CD4-positive, alpha-beta T cell treated with Interferon gamma for 1 hour (primary cell): Measurements from ENCODE around the gene SIRT1.
A peak's percentile ranks its signal among the peaks of the same experiment; 100 is the strongest.
"Not testable (repeated sequence)": the region's sequence is repeated elsewhere in the genome, so short reads cannot be mapped to it uniquely, and the experiment has no call there.

ENCODE experiments used
- DNase-seq: peaks from one replicate; pipeline ENCODE4 v3.0.0-alpha.2; 2020

The SIRT1 gene

GRCh38 chr10:67877421-67877820, 7.0 kb upstream of the SIRT1 start:
- not testable (repeated sequence) for DNase-seq

GRCh38 chr10:67878133-67878532, 6.3 kb upstream of the SIRT1 start:
- no peak for DNase-seq

- no peak for DNase-seq
Observed at GRCh38 chr10:67883710-67884312, 645 bp upstream of the SIRT1 start.

- peak; percentile 79 for DNase-seq
Observed at GRCh38 chr10:67884842-67885670, 600 bp downstream of the SIRT1 start.

GRCh38 chr10:67893637-67894036, 9.2 kb downstream of the SIRT1 start:
- no peak for DNase-seq

- DNase-seq: no peak
Observed at GRCh38 chr10:67903581-67903980, 19.1 kb downstream of the SIRT1 start.

- DNase-seq: no peak
Observed at GRCh38 chr10:67912331-67912946, 28.0 kb downstream of the SIRT1 start.

- DNase-seq: no peak
Observed at GRCh38 chr10:67914777-67915340, 30.4 kb downstream of the SIRT1 start.

- DNase-seq: no peak
Observed at GRCh38 chr10:67917169-67917568, 32.7 kb downstream of the SIRT1 start.

DNA sequence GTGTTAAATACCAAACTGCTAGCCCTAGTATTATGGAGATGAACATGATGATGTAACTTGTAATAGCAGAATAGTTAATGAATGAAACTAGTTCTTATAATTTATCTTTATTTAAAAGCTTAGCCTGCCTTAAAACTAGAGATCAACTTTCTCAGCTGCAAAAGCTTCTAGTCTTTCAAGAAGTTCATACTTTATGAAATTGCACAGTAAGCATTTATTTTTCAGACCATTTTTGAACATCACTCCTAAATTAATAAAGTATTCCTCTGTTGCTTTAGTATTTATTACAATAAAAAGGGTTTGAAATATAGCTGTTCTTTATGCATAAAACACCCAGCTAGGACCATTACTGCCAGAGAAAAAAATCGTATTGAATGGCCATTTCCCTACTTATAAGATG, 33.2 kb downstream of the SIRT1 start:
- DNase-seq: no peak

GRCh38 chr10:67921065-67921464, 36.6 kb downstream of the SIRT1 start:
- DNase-seq: no peak

GRCh38 chr10:67923551-67923950, 39.1 kb downstream of the SIRT1 start:
- DNase-seq: no peak

DNA sequence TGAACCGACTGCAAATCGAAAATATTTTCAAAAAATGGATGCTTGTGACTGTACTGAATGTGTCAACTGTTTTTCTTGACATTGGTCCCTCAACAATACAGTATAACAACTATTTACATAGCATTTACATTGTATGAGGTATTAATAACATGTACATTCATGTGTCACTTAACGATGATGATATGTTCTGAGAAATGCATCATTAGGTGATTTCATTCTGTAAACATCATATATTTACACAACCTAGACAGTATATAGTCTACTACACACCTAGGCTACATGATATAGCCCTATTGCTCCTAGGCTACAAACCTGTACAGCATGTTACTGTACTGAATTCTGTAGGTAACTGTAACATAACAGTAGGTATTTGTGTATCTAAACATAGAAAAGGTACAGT, 39.7 kb downstream of the SIRT1 start:
- no peak for DNase-seq

- DNase-seq: no peak
Observed at GRCh38 chr10:67925449-67926005, 41.1 kb downstream of the SIRT1 start.

DNA sequence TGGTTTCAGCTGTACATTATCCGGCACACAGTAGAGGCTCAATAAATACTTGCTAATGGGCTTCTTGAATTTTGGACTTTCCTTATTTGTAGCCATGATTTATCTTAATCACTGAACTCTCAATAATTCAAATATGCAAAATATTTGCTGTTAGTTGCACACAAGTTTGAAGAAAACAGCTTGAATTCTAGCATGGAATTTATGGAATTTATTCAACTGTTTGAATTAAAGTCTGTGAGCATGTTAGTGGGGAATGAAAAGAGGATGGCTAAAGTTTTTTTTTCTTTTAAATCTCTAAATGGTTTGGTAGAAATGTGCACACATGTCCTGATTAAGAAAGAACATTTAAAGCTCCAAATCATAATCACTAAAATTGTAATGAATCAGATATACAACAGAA, 42.5 kb downstream of the SIRT1 start:
- no peak for DNase-seq

- DNase-seq: no peak
Observed at GRCh38 chr10:67933199-67933598, 48.7 kb downstream of the SIRT1 start.

DNA sequence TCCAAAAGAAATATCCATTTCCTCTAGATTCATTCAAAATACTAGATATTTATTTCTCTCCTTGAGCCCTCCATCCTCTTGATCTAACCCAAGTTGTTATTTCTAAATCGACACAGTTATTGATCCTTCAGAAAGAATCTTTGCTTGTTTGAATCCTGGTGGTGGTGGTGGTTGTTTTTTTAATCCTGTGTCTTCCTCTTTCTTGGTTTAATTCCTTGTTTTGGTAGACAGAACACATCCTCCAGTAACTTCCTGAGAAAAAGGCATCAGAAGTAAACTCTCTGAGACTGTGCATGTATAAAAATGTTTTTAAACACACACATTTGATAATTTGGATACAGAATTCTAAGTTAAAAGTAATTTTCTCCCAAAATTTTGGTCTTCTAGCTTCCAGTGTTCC, 49.9 kb downstream of the SIRT1 start:
- no peak for DNase-seq

DNA sequence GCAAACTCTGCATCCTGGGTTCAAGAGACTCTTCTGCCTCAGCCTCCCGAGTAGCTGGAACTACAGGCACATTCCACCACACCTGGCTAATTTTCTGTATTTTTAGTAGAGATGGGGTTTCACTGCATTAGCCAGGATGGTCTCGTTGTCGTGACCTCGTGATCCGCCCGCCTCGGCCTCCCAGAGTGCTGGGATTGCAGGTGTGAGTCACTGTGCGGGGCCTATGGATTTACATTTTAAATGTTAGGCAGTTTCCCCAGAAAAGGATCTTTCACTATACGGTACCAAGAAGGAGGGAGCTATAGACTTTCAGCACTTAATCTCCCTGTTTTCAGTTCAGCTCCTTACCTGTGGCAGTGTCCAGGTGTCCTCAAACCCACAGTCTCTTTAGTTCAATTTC, 50.8 kb downstream of the SIRT1 start:
- no peak for DNase-seq

DNA sequence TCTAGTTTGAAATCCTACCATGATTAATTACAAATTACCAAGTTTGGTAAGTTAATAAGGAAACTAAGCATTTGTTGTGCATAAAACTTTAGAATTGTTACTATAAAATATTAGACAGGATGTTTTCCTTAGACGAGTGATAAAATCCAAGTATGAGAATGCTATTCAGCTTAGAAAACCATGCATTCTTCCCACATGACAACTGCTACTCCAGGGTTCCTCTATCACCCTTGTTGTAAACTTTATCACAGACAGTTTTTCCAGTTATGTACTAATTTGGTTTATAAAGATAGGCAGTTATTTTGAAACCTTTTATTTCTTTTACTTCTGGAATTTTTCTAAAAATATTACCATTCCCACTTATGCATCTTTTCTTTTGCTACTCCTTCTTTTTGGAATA, 52.0 kb downstream of the SIRT1 start:
- no peak for DNase-seq

GRCh38 chr10:67943917-67944316, 59.5 kb downstream of the SIRT1 start:
- no peak for DNase-seq

- no peak for DNase-seq
Observed at GRCh38 chr10:67955614-67956013, 71.2 kb downstream of the SIRT1 start.

DNA sequence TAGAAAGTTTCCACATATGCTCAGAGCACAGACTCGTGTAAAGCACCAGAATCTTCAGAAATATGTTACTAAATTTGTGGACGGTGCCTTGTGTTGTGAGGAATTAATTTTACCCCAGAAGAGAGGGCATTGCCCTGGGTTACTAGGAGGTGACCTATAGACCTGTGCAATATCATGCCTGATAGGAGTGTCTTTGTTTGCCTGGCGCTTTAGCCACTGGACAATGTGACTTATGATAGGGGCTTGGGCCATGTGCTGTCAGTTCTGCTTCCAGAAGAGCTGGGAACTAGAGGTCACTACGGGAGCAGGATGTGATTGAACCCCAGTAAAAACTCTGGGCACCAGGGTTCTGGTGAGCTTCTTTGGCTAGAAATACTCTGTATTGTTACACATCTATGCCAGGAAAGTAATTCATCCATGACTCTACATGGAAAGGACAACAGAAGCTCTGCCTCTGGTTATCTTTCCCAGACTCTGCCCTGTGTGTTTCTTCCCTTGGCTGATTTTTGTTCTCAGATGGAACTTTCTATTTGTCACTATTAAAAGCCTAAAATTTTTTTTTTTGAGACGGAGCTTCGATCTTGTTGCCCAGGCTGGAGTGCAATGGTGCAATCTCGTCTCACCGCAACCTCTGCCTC, 75.5 kb downstream of the SIRT1 start:
- no peak for DNase-seq

GRCh38 chr10:67965456-67965855, 81.0 kb downstream of the SIRT1 start:
- DNase-seq: no peak
